GM06990 (cell line): Measurements from ENCODE around the gene GNB5.
"Not testable (repeated sequence)": the region's sequence is repeated elsewhere in the genome, so short reads cannot be mapped to it uniquely, and the experiment has no call there.

Source experiments
- DNase-seq: peaks from one replicate; pipeline ENCODE4 v3.0.0-alpha.2; 2011; ENCODE audit not compliant: insufficient read length; ENCODE audit errors: extremely low read depth
- H3K27me3 ChIP-seq: replicated peaks from 2 replicates; pipeline ENCODE4 v1.6.0; 2011; ENCODE audit warnings: low read length; ENCODE audit not compliant: control insufficient read depth, insufficient read depth
- H3K36me3 ChIP-seq: 2 replicates; pipeline ENCODE4 v1.5.1; 2011; ENCODE audit warnings: low read length; ENCODE audit not compliant: control insufficient read depth, insufficient read depth
- H3K4me3 ChIP-seq: replicated peaks from 2 replicates; pipeline ENCODE4 v1.5.1; 2011; ENCODE audit warnings: low read depth, mild to moderate bottlenecking, control low read depth, low read length
- CTCF ChIP-seq: IDR thresholded peaks from 2 replicates; pipeline ENCODE4 v1.5.1; 2011; ENCODE audit warnings: low read length, control low read depth, mild to moderate bottlenecking, inconsistent platforms; ENCODE audit not compliant: insufficient read depth, poor library complexity, severe bottlenecking

Gene GNB5

DNA sequence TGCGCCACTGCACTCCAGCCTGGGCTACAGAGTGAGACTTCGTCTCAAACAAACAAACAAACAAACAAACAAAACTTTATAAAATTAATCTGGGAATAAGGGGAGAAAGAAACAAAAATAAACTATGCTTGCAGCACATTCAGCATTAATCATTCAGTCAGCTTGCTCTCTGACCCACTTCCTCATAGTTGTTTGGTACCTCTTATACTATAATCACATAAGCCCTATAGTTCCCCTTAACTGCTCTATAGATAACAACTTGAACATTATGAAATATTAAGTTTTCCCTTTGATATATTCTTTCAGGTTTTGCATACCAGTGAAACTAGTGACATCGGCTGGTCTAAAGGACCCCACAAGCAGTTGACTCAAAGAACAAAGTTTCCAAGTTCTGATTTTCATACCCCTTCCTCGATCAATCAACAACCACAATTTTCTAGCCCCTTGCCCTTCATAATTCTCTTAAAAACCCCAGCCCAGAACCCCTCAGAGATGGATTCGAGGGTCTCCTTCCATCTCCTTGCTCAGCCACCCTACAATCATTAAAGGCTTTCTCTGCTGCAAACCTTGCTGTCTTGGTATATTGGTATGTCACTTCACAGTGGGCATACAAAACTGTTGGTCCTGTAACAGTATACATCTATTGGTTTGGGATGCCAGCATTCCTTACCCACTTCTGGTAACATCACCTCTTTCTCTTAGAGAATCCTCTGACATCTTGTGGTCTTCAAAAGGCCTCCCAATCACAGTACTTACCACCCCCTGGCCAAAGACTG, 105.0 kb downstream of the GNB5 start:
- DNase-seq: no peak
- no peaks in the 10 kb centered on the region; the same call in 1 of the 2 replicates for H3K36me3 ChIP-seq
- H3K4me3 ChIP-seq: no peak overlapping the region
- H3K27me3 ChIP-seq: no peaks in the 10 kb centered on the region
- no peak for TF ChIP-seq CTCF

DNA sequence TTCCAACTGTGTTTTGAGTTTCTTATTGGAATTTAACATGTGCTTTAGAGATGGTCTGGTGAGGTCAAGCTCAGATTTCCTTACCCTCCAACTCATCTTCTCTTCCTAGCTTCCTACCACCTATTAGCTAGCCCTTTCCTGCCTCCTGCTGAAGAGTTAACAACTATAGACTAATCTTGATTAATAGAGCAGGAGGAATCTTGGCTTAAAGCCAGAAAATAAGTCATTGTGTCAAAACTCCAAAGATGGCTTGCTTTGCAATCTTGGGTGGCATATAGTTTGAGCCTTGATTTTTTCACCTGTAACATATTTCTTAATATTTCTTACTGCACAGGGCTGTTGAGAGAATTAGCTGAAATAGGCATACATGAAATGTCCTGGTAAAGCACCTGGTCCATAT, 105.9 kb downstream of the GNB5 start:
- Histone ChIP-seq H3K27me3 (no peaks in the 10 kb centered on the region), H3K36me3 (no peaks in the 10 kb centered on the region; the same call in 1 of the 2 replicates), H3K4me3 (no peak overlapping the region)
- no peak for DNase-seq
- TF ChIP-seq CTCF: no peak

- Histone ChIP-seq H3K36me3 (no peaks in the 10 kb centered on the region; the same call in 1 of the 2 replicates), H3K27me3 (no peaks in the 10 kb centered on the region), H3K4me3 (no peak overlapping the region)
- no peak for TF ChIP-seq CTCF
- no peak for DNase-seq
Measured at GRCh38 chr15:52083603-52084002, 107.6 kb downstream of the GNB5 start.

DNA sequence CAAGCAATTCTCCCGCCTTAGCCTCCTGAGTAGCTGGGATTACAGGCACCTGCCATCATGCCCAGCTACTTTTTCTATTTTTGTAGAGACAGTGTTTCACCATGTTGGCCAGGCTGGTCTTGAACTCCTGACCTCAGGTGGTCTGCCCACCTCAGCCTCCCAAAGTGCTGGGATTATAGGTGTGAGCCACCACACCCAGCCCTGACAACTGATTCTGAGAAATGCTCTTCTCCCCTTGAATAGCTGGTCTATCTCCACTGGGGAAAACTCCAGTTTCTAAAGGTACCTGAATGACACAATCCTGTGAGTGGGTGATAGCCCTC, 108.2 kb downstream of the GNB5 start:
- H3K27me3 ChIP-seq, H3K36me3 ChIP-seq, H3K4me3 ChIP-seq, DNase-seq: not testable (repeated sequence)

DNA sequence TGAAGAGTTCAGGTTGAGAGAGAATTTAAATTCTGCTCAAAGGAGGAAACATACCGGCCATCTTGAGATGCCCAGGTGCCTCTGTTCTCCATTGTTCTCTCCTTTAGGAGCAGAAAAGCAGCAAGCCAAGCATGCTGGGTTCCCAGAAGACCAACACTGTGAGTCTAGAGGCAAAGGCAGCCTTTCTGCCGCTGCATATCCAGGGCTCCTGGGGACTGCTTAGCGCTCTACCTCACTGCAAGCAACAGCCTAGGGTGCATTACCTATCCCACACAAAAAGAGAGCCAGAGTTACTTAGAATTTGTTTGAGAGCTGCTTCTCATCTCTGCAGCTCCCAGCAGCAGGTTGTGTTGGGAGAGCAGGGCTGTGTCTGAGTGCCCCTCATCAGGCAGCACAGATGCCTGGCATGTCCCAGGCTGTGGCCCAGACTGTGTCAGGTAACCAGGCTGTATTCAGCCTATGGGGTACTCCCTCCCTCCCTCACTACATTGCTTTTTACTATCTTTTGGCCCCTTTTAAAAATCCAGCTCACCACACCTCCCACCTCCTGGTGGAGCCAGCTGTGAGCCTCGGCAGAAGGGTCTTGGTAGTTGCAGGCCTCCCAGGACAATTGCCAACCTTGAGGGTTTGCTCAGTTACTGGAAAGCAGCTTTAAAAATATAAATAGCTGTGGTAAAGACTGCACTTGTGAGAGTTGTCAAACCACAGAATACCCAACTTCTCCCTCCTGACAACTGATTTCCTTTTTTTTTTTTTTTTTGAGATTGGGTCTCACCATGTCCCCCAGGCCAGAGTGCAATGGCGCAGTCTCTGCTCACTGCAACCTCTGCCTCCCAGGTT, 108.8 kb downstream of the GNB5 start:
- peak; percentile 64 for DNase-seq
- no peaks in the 10 kb centered on the region; the same call in 1 of the 2 replicates for H3K36me3 ChIP-seq
- TF ChIP-seq CTCF: no peak
- H3K4me3 ChIP-seq: no peak overlapping the region
- H3K27me3 ChIP-seq: no peaks in the 10 kb centered on the region

DNA sequence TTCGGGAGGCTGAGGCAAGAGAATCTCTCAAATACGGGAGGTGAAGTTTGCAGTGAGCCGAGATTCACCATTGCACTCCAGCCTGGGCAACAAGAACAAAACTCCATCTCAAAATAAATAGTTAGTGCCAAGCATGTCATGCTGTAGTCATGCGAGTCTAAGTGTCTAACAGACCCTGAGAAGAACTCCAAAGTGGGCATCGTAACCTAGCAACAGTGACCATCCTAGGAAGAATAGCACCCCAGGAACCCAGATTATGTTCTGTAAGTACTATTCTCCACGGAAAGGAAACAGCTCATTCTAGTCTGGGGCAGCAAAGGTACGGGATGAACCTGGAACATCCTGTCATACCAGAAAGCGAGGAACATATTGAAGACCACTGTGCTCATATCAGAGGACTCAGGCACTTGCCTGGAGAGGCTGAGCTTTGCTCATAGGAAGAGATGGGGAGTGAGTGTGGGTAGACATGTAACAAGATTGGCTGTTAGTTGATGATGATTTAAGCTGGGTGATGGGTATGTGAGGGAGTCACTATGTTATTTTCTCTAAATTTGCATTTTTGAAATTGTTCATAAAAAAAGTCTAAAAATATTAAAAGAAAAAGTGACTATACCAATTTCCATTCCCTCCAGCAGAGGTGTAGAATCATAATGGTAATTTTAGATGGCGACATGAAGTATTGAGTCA, 110.3 kb downstream of the GNB5 start:
- TF ChIP-seq CTCF: no peak
- no peak for DNase-seq
- no peaks in the 10 kb centered on the region for H3K27me3 ChIP-seq
- no peaks in the 10 kb centered on the region for H3K36me3 ChIP-seq
- no peak overlapping the region for H3K4me3 ChIP-seq
